Measurements from ENCODE around the gene LRRC74B. TPM values are rescaled to one million over a fixed set of nuclear protein-coding genes. Genes with fewer than 3 reads are reported as not detected.
"Not testable (repeated sequence)": the region's sequence is repeated elsewhere in the genome, so short reads cannot be mapped to it uniquely, and the experiment has no call there.

The LRRC74B gene
- polyA plus RNA-seq, 4 donors = 0.14 to 0.21 (median 0.15) TPM

DNA sequence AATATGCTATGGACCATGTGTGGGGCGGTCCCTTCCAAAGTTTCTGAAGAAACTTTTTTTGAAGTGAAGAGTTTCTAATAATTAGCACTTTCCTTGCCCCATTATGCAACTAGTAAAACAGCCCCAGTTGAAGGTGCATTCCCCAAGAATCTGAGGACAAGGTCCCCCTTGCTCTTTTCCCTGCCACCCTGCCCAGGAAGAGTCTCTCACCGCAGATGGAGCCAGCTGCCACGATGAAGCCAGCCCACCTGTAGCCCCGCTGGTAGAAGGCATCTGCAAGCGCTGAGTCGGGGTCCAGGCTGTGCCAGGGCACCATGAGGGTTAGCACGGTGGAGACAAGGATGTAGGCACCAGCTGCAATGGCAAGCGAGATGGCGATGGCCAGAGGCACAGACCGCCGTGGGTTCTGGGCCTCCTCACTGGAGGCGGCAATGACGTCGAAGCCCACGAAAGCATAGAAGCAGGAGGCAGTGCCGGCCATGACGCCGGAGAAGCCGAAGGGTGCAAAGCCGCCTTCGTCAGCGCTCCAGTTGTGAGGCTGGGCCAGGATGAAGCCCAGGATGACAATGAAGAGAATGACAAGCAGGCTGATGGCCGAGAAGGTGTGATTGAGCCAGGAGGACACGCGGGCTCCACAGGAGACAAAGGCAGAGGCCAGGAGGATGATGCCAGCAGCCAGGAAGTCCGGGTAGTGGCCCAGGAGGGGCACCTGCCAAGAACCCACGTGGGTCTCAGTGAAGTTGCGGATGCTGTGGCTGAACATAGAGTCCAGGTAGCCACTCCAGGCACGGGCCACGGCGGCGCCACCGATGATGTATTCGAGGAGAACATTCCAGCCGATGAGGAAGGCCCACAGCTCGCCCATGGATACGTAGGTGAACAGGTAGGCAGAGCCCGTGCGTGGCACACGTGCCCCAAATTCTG is 14.9 kb upstream of the LRRC74B start:
- no peak for DNase-seq (ENCODE audit: low read depth in 4 of 4, low spot score in 3 of 4)

DNA sequence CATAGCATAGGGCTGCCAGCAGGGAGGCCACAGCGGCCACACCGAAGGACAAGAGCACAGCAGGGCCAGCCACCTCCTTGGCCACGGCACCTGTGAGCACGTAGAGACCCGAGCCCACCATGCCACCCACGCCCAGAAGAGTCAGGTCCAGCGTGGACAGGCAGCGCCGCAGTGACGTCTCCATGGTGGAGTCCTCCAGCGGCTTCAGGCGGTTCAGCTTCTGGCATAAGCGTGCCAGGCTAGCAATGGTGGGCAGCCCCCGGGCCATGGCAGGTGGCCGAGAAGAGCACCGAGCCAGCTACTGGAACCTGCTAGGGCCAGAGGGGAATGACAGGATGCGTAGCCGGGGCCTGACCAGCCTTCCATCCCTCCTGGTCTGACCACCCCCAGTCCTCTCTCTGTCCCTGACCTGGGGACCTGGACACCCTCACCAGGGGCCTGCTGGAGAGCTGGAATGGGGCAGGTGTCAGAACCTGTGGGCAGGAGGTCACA is 14.2 kb upstream of the LRRC74B start:
- no peak for DNase-seq (ENCODE audit: low read depth in 4 of 4, low spot score in 3 of 4)

DNA sequence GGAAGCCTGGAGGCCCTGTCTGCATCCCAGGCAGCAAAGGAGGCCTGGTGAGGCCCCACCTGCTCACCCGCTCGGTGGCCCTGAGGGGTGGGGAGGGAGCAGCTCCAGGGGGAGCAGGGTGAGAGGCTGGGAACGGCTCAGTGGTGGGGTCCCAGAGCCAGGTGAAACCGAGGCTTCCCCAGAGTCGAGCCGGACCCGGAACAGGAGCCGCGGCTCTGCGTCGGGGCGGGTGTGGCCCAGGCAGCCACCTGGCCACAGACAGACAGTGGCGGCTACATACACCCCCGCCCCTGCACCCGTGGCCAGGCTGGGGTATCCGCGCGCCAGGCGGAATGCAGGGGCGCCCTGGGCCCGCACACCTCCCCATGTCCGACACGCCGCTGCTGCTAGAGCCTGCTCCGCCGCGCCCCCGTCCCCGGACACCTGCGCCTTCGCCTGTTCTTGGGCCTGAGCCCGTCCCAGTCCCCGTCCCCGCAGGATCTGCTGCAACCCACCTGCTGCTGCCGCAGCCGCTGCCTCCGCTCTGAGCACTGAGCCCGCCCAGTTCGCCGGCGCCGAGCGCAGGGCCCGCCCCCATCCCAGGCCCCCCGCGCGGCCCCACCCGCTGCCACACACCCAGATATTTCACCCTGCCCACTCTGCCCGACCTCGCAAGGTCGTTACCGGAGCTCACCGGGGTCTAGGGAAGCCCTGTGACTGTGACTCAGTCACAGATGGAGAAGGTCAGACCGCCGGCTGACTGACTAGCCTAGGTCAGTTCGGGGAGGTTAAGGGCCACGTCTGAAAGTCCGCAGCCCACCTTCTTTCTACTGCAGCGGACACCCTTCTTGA is 13.5 kb upstream of the LRRC74B start, which contains the start of gene SLC7A4:
Gene SLC7A4 (minus strand): TSS at position 525 of the 831 bp plus-strand sequence. CDS start 749 bp downstream, outside the sequence.
- no peak for DNase-seq (ENCODE audit: low read depth in 4 of 4, low spot score in 3 of 4)

DNA sequence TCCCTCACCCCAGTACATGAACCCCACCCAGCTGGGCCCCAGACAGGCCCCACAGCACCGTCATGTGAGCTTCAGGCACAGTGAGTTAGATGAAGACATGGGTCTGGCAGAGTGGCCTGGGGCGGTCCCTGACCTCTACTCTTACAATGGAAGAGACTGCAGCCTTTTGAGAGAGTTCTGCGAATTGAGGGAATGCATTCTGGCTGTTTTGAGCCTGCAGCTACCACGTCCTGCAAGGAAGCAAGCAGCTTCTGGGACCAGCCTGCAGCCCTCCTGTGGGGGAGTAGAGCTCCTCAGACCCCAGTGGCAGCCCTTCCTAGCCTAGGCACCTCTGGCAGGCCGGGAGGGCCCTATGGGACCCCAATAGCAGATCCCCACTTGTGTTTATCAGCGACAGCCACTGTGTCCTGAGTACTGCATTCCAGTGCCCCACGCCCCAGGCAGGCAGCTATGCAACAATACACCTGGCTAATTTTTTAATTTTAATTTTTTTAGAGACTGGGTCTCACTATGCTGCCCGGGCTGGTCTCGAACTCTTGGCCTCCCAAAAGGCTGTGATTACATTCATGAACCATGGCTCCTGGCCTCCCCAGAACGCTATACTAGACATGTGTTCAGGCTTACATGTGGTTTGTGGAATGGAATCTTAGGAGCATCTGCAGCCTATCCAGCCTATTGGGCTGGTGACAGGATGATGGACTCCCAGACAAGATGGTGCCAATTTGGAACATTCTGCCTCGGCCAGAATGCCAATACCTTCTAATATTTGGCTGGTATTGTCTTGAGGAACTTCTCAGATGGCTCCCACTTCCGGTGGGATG is 12.7 kb upstream of the LRRC74B start:
- no peak for DNase-seq (ENCODE audit: low read depth in 4 of 4, low spot score in 3 of 4)

DNA sequence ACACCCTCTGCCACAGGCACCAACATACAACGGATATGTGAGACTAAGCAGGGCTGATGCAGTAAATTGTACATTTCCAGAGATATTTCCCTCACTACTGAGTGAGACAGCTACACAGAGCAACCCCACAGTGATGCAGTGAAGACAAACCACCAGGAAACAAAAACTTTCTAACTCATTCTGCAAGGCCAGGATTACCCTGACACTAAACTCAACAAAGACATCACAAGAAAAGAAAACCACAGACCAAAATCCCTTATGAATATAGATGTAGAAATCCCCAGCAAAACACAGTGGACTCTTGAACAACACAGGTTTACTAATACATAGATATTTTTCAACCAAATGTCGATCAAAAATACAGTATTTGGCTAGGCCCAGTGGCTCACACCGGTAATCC is 11.9 kb upstream of the LRRC74B start:
- no peak for DNase-seq (ENCODE audit: low read depth in 4 of 4, low spot score in 3 of 4)

DNA sequence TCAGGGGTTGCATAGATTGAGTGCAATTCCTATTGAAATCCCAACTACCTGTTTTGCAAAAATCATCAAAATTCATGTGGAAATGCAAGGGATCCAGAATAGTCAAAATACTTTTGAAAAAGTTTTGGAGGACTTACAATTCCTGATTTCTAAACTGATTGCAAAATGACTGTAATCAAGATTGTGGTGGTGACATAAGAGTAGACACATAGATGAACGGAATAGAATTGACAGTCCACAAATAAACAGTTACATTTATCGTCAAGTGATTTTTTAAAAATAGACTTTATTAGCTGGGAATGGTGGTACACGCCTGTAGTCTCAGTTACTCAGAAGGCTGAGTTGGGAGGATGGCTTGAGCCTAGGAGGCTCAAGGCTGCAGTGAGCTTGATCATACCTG is 10.8 kb upstream of the LRRC74B start:
- no peak for DNase-seq (ENCODE audit: low read depth in 4 of 4, low spot score in 3 of 4)

DNA sequence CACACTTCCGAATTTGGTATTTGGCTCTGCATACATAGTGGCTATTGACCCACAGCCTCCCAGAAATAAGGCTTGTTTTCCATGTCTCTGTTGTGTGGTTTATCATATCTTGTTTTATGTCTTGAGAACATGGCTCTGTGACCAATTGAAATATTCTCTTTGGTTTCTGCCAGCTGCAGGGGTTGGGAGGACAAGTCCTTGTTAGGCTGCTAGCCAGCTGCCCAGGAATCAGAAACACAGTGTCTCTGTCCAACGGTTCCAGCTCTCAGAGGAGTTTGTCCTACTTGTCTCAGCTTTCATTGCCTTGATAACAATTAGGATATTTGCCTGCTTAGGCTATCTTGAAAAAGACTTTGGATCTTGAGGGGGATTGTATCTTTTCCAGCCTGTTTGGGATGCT is 7.3 kb upstream of the LRRC74B start:
- DNase-seq (ENCODE audit: low read depth in 4 of 4, low spot score in 3 of 4) = no peak

DNA sequence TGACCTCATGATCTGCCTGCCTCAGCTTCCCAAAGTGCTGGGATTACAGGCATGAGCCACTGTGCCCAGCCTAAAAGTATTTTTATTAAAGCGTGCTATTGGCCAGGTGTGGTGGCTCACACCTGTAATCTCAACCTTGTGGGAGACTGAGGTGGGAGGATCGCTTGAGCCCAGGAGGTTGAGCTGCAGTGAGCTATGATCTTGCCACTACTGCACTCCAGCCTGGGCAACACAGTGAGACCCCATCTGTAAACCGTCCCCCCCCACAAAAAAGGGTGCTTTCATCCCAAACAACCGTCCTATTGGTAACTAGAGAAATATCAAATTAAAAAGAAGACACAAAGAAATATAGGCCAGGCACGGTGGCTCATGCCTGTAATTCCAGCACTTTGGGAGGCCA is 6.6 kb upstream of the LRRC74B start:
- DNase-seq (ENCODE audit: low read depth in 4 of 4, low spot score in 3 of 4) = not testable (repeated sequence)

DNA sequence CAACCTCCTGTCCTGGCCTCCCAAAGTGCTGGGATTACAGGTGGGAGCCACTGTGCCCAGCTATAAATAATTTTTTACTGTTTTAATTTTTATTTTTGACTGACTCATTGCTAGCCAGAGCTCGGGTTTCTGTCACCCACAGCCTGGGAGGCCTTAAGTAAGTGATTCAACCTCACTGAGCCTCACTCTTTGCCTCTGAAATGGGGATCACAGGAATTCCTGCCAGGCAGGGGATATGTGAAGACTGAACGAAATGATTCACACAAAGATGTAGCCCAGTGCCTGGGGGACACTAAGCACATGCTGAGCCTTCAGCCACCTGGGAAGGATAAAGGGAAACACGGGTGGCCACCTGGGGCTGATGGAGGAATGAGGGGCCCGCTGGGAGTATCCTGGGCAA is 3.8 kb upstream of the LRRC74B start:
- DNase-seq (ENCODE audit: low read depth in 4 of 4, low spot score in 3 of 4) = no peak

DNA sequence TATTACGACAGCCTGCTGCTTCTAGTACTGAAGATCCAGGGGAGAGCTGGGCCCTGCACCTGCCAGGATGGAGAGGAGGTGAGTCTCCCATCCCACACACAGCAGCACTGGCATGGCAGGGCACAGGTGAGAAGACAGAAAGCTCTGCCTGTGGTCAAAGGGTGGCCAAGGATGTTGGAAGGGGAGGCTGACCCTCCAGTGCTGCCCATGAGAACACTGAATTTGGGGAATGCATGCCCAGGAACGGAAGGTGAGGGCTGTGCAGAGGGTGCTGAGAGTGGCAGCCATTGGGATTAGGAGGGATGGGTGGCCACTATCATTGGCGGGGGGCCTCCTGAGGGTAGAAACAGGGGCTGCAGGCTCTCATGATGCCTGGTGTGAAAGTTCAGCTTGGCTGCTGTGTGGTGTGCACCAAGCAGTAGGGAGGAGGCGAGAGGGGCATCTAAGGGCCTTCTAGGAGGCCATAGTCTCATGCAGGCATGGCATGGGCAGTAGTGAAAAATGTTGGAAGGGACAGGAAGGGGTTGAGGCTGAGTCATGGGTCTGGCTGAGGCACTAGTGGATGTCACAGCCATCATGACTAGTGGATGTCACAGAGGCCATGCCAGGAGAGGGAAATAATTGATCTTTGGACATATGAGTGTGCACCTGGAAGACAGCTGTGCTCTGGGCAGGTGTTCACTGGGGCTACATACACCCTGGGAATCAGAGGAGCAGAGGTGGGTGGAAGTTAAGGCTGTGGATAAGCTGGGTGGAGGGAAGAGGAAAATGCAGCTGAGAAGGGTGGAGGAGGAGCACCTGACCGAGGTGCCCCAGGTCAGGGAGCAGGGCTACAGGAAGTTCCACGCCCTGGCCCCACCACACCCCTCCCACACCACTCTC is 2.5 kb upstream of the LRRC74B start:
- DNase-seq (ENCODE audit: low read depth in 4 of 4, low spot score in 3 of 4) = no peak

DNA sequence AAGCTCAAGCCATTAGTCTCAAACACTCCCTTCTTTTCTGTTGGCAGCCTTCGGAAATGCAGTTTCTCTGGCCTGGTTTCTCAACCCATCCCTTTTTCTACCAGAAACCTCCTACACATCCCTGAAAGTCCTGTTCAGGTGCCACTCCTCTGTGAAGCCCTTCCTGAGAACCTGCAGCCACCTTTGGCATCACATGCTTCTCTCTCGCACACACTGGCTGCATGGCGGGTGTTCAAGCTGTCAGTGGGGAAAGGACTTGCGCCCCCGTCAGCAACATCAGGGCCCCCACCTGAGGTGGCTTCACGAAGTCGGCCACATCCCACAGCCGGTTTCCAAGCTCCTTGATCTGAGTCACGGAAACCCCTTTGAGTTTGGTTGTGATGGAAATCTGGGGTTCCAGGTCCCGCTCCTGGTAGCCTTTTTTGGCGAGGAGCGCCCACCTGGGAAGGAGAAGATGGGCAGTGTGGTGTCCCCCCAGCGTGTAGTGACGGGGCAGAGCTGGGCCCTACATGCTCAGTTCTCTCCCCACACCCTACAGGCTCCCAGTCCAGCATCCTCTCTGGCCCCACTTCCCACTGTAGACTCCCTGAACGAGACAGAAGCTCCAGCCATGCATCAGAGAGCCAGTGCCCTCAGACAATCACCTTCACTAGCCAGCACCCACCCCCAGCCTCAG is 1.7 kb upstream of the LRRC74B start:
- no peak for DNase-seq (ENCODE audit: low read depth in 4 of 4, low spot score in 3 of 4)

DNA sequence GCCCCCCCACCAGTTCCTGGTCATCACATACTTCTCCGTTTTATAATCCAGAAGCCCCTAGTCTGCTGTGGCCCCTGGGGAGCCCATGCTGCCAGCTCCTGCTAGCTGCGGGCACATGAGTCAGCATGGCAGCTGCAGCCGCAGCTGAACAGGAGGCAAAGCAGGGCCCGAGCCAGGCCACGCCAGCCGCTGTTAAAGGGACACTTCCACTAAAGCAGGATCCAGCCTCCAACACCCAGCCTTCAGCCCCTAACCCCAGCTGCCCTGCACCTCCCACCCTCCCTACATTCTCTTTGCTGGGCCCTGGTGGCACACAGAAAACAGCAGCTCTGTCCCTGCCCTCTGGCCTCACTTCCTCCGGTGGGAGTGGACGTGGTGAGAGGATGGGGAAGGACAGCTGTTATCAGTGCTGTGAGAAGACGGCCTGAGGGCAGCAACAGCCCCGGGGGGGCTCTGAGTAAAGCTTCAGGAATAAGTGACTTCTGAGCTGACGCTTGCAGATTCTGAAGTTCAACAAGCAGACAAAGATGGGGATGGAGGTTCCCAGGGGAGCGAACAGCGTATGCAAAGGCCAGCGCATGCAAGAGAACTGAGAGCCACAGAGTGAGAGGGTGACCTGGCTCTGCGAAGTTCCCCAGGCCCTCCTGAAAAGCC is 688 bp upstream of the LRRC74B start:
- no peak for DNase-seq (ENCODE audit: low read depth in 4 of 4, low spot score in 3 of 4)

DNA sequence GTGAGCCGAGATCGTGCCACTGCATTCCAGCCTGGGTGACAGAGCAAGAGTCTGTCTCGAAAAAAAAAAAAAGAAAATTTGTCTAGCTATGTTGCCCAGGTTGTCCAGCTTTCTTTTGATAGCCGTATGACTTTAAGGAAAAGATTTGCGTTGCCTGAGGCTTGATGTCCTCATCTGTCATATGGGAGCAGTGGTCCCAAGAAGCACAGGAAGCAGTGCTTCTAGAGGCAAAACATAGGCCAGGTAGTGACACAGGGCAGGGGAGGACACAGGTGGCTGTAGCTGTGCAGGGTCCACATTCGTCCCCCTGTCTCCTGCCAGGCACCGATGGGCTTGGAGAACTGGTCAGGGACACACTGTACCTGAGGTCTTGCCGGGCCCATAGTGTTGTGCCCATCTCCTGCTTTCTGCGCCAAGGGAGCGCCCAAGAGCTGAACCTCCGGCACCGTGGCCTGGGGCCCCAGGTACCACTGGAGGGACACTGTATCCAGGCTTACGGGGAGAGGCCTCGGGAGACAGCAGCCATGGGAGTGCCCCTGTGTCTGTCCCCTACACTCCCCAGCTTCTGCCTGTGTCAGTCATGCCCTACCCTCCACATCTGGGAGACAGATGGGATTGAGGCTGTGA is 1.4 kb downstream of the LRRC74B start:
- DNase-seq (ENCODE audit: low read depth in 4 of 4, low spot score in 3 of 4) = no peak

DNA sequence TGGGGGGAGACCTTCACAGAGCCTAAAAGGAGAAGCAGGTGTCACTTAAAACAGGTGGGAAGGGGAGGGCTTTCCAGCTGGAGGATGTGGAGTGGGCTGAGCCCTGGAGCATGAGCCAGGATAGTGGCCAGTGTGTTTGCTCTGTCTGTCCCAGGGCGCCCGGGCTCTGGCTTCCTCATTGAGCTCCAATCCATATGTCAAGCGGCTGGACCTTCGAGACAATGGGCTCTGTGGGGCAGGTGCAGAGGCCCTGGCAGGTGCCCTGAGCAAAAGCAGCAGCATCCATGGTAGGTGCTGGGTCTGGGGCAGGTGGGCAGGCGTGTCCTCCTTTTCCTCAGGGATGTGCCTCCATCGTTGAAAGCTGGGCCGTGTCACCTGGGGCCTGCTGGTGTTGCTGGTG is 2.0 kb downstream of the LRRC74B start:
- DNase-seq (ENCODE audit: low read depth in 4 of 4, low spot score in 3 of 4) = no peak

DNA sequence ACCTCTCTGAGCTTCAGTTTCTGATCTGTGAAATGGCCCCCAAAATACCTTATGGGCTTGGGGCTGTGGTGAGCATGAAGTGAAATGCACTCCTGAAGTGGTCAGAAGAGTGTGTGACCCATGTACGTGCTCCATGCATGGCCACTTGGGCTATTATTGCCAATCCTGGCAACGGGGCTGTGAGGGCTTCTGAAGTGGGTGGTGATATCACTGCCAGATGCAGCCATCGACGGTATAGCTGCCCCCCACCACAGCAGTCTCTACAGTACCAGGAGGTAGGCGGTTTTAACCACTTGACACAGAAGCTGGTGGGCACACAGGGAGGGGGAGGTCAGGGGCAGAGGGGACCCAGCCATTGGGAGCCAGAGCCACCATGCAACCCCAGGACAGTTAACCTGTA is 2.7 kb downstream of the LRRC74B start:
- DNase-seq (ENCODE audit: low read depth in 4 of 4, low spot score in 3 of 4) = not testable (repeated sequence)

DNA sequence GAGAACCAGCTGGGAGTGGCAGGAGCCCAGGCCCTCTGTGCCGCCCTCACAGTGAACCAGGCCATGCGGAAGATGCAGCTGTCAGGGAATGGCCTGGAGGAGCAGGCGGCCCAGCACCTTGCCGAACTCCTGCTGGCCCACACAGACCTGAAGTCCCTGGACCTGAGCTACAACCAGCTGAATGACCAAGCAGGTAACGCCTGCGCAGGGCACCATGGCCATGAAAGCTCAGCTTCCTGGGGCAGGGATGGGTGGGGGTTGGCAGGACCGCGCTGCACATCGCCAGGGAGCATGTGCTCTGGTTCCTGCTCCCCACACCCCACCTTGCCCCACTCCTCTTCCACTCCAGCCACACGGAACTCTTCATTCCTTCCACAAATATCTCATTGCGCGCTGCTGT is 3.2 kb downstream of the LRRC74B start:
- not testable (repeated sequence) for DNase-seq (ENCODE audit: low read depth in 4 of 4, low spot score in 3 of 4)

DNA sequence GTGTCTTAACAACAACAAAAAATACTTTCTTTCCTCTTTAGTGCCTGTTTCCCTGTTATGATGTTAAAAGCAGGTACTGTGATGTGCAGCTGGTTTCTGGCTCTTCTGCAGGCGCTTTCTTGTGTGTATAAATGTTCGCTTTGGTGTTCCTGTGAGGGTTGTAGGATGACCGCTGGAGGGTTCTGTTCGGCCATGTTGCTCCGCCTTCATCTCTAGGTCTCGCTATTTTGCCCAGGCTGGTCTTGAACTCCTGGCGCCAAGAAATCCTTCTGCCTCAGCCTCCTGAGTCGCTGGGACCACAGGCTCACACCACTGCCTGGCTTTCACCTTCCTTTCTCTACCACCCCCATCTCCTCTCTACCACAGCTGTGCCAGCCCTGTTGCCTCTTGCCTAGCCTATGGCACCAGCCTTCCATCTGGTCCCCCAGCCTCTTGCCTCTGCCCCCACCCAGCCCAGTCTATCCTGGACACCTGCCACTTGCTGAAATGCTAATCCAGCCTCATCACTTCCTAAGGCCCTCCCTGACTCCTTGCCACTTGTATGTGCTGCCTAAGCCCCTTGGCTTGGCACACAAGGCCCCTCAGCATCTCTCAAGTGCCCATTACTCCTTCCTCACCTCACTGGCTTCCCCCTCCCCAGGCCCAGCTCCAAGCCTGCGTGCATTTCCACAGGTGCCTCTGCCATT is 5.5 kb downstream of the LRRC74B start:
- DNase-seq (ENCODE audit: low read depth in 4 of 4, low spot score in 3 of 4) = no peak

All from right renal pelvis (tissue), 4 donors.